Hepatocyte (in vitro differentiated cells): ENCODE data around the gene PTPN14. TPM values are rescaled to one million over a fixed set of nuclear protein-coding genes. Genes with fewer than 3 reads are reported as not detected.

Source experiments
- DNase-seq: peaks from one replicate; pipeline ENCODE4 v3.0.0-alpha.2; 2016; ENCODE audit warnings: low spot score
- H2AFZ ChIP-seq: fragments of 200-600 bp; sonication (generic); 2 replicates; pipeline ENCODE4 v1.6.0; 2016; ENCODE audit warnings: antibody characterized with exemption, mild to moderate bottlenecking
- H3K27ac ChIP-seq: fragments of 200-600 bp; sonication (generic); 2 replicates; pipeline ENCODE4 v1.5.1; 2016; ENCODE audit warnings: mild to moderate bottlenecking
- H3K27me3 ChIP-seq: fragments of 200-600 bp; sonication (generic); 2 replicates; pipeline ENCODE4 v1.6.1; 2016
- H3K36me3 ChIP-seq: fragments of 200-600 bp; sonication (generic); replicated peaks from 2 replicates; pipeline ENCODE4 v1.5.1; 2016; ENCODE audit warnings: low read depth; ENCODE audit not compliant: insufficient read depth
- H3K4me1 ChIP-seq: fragments of 200-600 bp; sonication (generic); 2 replicates; pipeline ENCODE4 v1.5.1; 2016; ENCODE audit warnings: mild to moderate bottlenecking, moderate library complexity; ENCODE audit not compliant: insufficient read depth
- H3K4me2 ChIP-seq: fragments of 200-600 bp; sonication (generic); 2 replicates; pipeline ENCODE4 v1.6.0; 2016
- H3K4me3 ChIP-seq: fragments of 200-600 bp; sonication (generic); 2 replicates; pipeline ENCODE4 v1.5.1; 2016; ENCODE audit warnings: mild to moderate bottlenecking
- H3K79me2 ChIP-seq: fragments of 200-600 bp; sonication (generic); 2 replicates; pipeline ENCODE4 v1.6.0; 2017; ENCODE audit warnings: mild to moderate bottlenecking
- H3K9me2 ChIP-seq: fragments of 200-600 bp; sonication (generic); replicated peaks from 2 replicates; pipeline ENCODE4 v1.6.0; 2017; ENCODE audit warnings: mild to moderate bottlenecking; ENCODE audit not compliant: insufficient read depth
- H3K9me3 ChIP-seq: fragments of 200-600 bp; sonication (generic); 2 replicates; pipeline ENCODE4 v1.5.1; 2016; ENCODE audit warnings: low read depth, mild to moderate bottlenecking
- H4K20me1 ChIP-seq: fragments of 200-600 bp; sonication (generic); 2 replicates; pipeline ENCODE4 v1.6.0; 2016; ENCODE audit warnings: mild to moderate bottlenecking; ENCODE audit not compliant: insufficient read depth, poor library complexity, severe bottlenecking
- EZH2 ChIP-seq: fragments of 200-600 bp; sonication (generic); IDR thresholded peaks from 2 replicates; pipeline ENCODE4 v1.6.1; 2016; ENCODE audit warnings: antibody characterized with exemption, mild to moderate bottlenecking, borderline replicate concordance
- EZH2phosphoT487 ChIP-seq: fragments of 200-600 bp; sonication (generic); IDR thresholded peaks from one replicate; pipeline ENCODE4 v1.6.1; 2018; ENCODE audit warnings: antibody characterized with exemption, mild to moderate bottlenecking, low read depth, moderate library complexity; ENCODE audit not compliant: unreplicated experiment, severe bottlenecking
- WGBS: methylation state at CpG from one replicate; pipeline ENCODE4 v1.1.6; 2016; ENCODE audit warnings: low lambda C conversion rate; ENCODE audit errors: missing lambda C conversion rate; 5-methylcytosine and 5-hydroxymethylcytosine counted together
- polyA plus RNA-seq: library from polyadenylated mRNA; unstranded; fragments of >200 nt; fragmentation: Nextera tagmentation; extraction: Ambion mirVana; gene quantifications from 2 replicates; pipeline ENCODE4 v1.2.1, GENCODE V29; 2016
- total RNA-seq: library from RNA; depleted of rRNA; stranded (reverse); fragments of >200 nt; gene quantifications from 2 replicates; pipeline ENCODE4 v1.2.3, GENCODE V29; 2014
- TF ChIP-seq, protein P1 (sequence below): fragments of 200-600 bp; sonication (generic); IDR thresholded peaks from 2 replicates; pipeline ENCODE4 v1.5.1; 2016; ENCODE audit warnings: antibody characterized with exemption, mild to moderate bottlenecking; ENCODE audit not compliant: poor library complexity

PTPN14 gene
- total and polyA plus RNA-seq, 2 experiments from 2014 or later: 9.5 to 21.7 TPM

DNA sequence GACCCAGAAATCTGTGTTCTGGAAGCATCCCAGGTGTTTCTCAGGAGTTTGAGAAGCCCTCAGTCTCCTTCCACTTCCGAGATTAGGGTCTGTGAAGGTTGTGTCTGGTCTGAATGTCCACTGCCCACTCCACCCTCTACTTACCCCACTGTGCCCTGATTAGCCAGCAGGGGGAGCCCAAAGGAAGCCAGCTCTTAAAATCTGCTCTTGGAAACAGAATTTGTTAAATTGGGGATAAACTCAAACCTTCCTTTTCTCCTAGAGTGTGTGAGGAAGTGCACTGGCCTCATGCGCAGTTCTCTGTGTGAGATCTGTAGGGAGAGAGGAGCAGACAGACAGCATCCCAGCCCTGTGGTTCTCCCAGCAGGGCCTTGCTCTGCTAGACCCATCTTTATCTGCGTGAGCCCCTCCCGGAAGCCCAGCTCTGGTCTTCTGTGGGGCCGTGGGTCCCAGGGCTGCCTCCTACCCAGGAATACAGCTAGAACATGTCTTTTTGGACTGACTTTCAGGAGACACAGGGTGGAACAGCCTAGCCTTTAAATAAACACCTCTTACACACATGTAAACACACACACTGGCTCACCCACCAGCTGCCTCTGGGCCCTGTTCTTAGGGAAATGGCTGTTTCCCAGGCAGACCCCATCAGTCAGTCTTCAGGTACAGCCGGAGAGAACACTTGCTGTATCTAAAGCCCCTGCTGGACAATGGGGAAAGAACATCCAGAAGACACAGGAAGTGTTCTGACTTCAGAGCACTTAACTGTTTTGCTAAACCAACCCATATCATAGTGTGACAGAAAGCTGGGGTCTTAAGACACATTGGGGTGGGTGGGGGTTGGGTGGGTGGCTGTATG is 218.2 kb downstream of the PTPN14 start:
- WGBS: 70% methylated on average over 6 of the region's 6 CpGs
- Histone ChIP-seq H3K36me3 (no peaks in the 10 kb centered on the region), H3K79me2 (no peaks in the 10 kb centered on the region), H3K9me2 (no peaks in the 10 kb centered on the region), H2AFZ (no peak overlapping the region), H3K4me2 (no peak overlapping the region), H3K27ac (no peak overlapping the region), H3K9me3 (no peaks in the 10 kb centered on the region), H4K20me1 (no peaks in the 10 kb centered on the region), H3K27me3 (no peaks in the 10 kb centered on the region), H3K4me3 (no peak overlapping the region), H3K4me1 (peaks cover 5% of the 10 kb centered on the region)
- peak; percentile 61 for DNase-seq
- TF ChIP-seq, protein P1, sequence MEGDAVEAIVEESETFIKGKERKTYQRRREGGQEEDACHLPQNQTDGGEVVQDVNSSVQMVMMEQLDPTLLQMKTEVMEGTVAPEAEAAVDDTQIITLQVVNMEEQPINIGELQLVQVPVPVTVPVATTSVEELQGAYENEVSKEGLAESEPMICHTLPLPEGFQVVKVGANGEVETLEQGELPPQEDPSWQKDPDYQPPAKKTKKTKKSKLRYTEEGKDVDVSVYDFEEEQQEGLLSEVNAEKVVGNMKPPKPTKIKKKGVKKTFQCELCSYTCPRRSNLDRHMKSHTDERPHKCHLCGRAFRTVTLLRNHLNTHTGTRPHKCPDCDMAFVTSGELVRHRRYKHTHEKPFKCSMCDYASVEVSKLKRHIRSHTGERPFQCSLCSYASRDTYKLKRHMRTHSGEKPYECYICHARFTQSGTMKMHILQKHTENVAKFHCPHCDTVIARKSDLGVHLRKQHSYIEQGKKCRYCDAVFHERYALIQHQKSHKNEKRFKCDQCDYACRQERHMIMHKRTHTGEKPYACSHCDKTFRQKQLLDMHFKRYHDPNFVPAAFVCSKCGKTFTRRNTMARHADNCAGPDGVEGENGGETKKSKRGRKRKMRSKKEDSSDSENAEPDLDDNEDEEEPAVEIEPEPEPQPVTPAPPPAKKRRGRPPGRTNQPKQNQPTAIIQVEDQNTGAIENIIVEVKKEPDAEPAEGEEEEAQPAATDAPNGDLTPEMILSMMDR: peak; percentile 87
- TF ChIP-seq EZH2phosphoT487 (no peak), EZH2 (no peak)

DNA sequence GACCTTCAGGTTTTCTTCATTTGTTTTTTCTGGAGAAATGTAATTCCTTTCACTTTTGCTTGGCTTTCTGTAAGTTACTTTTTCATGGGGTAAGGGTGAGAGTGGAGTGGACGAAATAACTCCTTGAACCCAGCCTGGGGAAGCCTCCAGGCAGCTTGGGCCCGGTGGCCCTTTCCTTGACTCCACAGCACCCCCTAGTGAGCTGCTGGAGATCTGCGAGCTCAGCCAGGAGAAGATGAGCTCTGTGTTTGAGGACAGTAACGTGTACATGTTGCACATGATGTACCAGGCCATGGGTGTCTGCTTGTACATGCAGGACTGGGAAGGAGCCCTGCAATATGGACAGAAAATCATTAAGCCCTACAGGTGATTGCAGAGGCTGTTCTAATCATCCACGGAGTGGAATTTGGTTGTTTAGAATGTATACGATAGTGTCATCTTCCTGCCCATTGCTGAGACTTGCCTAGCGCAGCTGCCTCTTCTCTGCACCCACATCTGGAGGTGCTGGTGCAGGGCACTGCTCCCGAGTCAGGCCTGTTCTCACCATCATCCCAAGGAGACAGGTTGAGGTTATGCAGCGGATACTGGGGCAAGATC is 219.5 kb downstream of the PTPN14 start:
- TF ChIP-seq, protein P1: peak; percentile 61
- no peak for TF ChIP-seq EZH2
- no peaks in the 10 kb centered on the region for H3K4me1 ChIP-seq
- 69% methylated on average over 9 of the region's 9 CpGs for WGBS
- H2AFZ ChIP-seq: no peak overlapping the region
- no peaks in the 10 kb centered on the region for H3K9me3 ChIP-seq
- H3K9me2 ChIP-seq: no peaks in the 10 kb centered on the region
- DNase-seq: peak; percentile 44
- no peak overlapping the region for H3K27ac ChIP-seq
- H3K4me3 ChIP-seq: no peak overlapping the region
- no peaks in the 10 kb centered on the region for H3K79me2 ChIP-seq
- H4K20me1 ChIP-seq: no peaks in the 10 kb centered on the region
- H3K36me3 ChIP-seq: no peaks in the 10 kb centered on the region
- no peak overlapping the region for H3K4me2 ChIP-seq
- H3K27me3 ChIP-seq: no peaks in the 10 kb centered on the region

DNA sequence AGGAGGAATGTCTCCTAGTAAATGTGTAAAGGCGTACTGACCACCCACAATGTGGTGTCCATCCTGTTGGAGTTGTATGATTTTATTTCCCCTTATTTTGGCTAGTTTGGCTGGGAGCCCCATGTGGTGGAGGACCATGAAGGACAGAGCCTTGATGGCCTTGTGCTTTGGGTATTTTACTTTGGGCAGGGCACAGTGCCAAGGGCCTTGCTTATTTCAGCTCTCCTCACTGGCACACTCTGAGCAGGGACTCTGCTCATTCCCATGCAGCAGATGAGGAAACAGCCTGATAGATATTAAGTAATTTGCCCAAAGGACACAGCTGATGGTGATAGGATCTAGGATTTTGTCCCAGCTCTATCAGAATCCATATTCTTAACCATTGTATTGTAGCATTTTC is 220.2 kb downstream of the PTPN14 start:
- Histone ChIP-seq H3K79me2 (no peaks in the 10 kb centered on the region), H3K27ac (no peak overlapping the region), H3K4me1 (no peaks in the 10 kb centered on the region), H3K9me3 (no peaks in the 10 kb centered on the region), H3K9me2 (no peaks in the 10 kb centered on the region), H4K20me1 (no peaks in the 10 kb centered on the region), H2AFZ (no peak overlapping the region), H3K27me3 (no peaks in the 10 kb centered on the region), H3K4me2 (no peak overlapping the region), H3K4me3 (no peak overlapping the region), H3K36me3 (no peaks in the 10 kb centered on the region)
- 88% methylated on average over 1 of the region's 1 CpG for WGBS
- TF ChIP-seq EZH2: no peak
- TF ChIP-seq, protein P1: no peak
- no peak for TF ChIP-seq EZH2phosphoT487
- no peak for DNase-seq
